GM12892 (cell line): ENCODE data around the gene C1orf232.

ENCODE experiments used
- POLR2A ChIP-seq: IDR thresholded peaks from 2 replicates; pipeline ENCODE4 v1.6.1; 2011; ENCODE audit warnings: low read depth, low read length, control low read depth
- POLR2AphosphoS5 ChIP-seq: IDR thresholded peaks from 2 replicates; pipeline ENCODE4 v1.6.1; 2011; ENCODE audit warnings: low read depth, low read length, control low read depth
- TAF1 ChIP-seq: IDR thresholded peaks from 2 replicates; pipeline ENCODE4 v1.6.1; 2011; ENCODE audit warnings: low read depth, mild to moderate bottlenecking, control low read depth, low read length, borderline replicate concordance

DNA sequence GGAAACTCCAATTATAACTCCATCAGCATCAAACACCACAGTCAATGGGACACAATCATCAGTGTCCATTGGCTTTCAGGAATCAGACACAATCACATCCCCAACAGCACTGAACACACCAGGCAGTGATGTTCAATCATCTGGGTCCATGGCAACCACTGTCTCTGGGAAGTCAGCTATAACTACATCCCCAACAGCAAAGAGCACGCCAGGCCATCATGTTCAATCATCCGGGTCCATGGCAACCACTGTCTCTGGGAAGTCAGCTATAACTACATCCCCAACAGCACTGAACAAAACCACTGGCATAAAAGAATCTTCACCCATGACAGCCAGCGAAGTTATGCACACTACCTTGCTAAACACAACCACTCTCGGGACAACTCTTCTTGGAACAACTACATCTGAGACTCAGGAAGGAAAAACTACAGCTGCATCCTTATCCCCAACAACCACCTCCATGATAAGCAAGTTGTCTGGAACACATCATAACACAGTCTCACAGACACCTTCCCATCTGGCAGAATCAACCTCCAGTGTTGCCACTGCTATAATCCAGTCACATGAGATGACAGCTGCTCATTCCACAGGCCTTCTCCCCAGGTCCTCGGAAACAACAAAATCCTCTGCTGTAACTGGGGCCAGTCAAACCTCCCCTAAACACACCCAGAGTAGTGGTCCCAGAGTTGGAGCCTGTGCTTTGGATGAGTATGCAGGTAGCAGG lies 41.5 kb upstream of the C1orf232 start:
- TF ChIP-seq POLR2AphosphoS5 (no peak), POLR2A (no peak), TAF1 (no peak)
